Measurements from ENCODE around the gene RMDN2. TPM values are rescaled to one million over a fixed set of nuclear protein-coding genes. Genes with fewer than 3 reads are reported as not detected.

Gene RMDN2
- total RNA-seq, 1 experiment from 2014 or later = 3.0 TPM

DNA sequence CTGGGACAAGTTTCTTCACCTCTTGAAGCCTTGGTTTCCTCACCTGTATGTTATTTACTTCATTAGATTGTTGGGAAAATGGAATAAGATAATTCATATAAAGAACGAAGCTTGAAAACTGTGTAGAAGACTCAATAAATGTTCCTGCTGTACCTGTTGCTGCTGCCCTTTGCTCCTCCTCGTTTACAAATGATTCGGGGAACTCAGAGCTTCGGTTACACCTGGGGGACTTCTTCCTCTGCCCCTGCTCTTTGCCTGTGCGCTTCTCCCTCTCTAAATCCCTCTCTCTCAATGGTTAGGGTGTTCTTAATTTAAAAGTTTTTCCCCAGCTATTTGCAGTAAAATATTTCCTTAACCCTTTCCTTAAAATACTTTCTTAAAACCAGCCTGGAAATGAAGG, 3.3 kb upstream of the RMDN2 start:
- Histone ChIP-seq H3K4me3 (ENCODE audit: low read depth, low read length, poor library complexity, severe bottlenecking) (no peak overlapping the region), H3K27ac (ENCODE audit: low read depth, low read length, poor library complexity, severe bottlenecking) (no peak overlapping the region), H3K36me3 (ENCODE audit: insufficient read depth, low read length, poor library complexity, severe bottlenecking) (no peaks in the 10 kb centered on the region), H3K4me1 (ENCODE audit: insufficient read depth, low read length, poor library complexity, severe bottlenecking) (no peaks in the 10 kb centered on the region), H3K27me3 (replicated peaks; ENCODE audit: insufficient read depth, low read depth, low read length, poor library complexity) (no peaks in the 10 kb centered on the region), H3K9me3 (ENCODE audit: low read depth, low read length, poor library complexity, severe bottlenecking) (no peaks in the 10 kb centered on the region)
- ChIA-PET CTCF (interaction anchor here (0.8 kb wide), 1 partner anchor 353 kb away, joined by 4 read pairs; no protein-coding TSS in a partner anchor), POLR2A (ENCODE audit: low non-redundant PET) (no interaction called here)
- BruUV-seq (replicated peaks) = no TSS peak
- TF ChIP-seq CTCF (conservative IDR thresholded peaks at IDR 0.05; ENCODE audit: low read depth, low read length) (no peak), EZH2 (IDR thresholded peaks at IDR 0.05; ENCODE audit: borderline replicate concordance, low read depth, low read length, poor library complexity, severe bottlenecking) (no peak)
- intact Hi-C loops (cut with micrococcal nuclease; ENCODE audit: unreplicated experiment) = no loop called here
- DNase-seq (ENCODE audit: low spot score) = no peak

DNA sequence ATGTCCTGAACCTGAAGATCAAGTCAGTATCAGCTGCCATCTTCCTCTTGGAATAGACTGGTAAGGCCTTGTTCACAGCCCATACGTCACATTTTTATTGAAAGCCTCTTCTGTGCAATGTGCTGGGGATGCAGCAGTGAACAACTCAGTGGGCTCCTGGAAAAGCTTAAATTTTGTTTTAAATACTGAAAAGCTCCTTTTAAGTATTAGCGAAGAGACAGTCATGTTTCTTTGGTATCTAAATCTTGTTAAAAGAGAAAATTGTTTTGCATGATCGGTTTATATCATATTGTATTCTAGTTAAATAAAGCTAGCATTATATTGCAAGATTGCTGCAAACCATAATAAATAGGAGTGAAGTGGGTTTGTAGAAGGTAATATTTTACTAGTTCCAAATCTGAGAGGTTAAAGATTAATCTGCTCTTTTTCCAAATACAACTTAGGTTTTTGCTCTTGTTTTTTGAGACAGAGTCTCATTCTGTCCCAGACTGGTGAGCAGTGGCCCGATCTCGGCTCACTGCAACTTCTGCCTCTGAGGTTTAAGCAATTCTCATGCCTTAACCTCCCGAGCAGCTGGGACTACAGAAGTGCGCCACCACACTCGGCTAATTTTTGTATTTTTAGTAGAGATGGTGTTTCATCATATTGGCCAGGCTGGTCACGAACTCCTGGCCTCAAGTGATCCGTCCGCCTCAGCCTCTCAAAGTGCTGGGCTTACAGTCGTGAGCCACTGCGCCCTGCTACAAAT, 1.6 kb upstream of the RMDN2 start:
- POLR2A ChIA-PET (ENCODE audit: low non-redundant PET) = no interaction called here
- H3K4me3 ChIP-seq (ENCODE audit: low read depth, low read length, poor library complexity, severe bottlenecking) = no peak overlapping the region
- DNase-seq (ENCODE audit: low spot score) = no peak
- no peak for TF ChIP-seq CTCF (conservative IDR thresholded peaks at IDR 0.05; ENCODE audit: low read depth, low read length)
- no peak for TF ChIP-seq EZH2 (IDR thresholded peaks at IDR 0.05; ENCODE audit: borderline replicate concordance, low read depth, low read length, poor library complexity, severe bottlenecking)
- intact Hi-C loops (cut with micrococcal nuclease; ENCODE audit: unreplicated experiment) = no loop called here
- H3K4me1 ChIP-seq (ENCODE audit: insufficient read depth, low read length, poor library complexity, severe bottlenecking) = no peaks in the 10 kb centered on the region
- H3K36me3 ChIP-seq (ENCODE audit: insufficient read depth, low read length, poor library complexity, severe bottlenecking) = no peaks in the 10 kb centered on the region
- no peak overlapping the region for H3K27ac ChIP-seq (ENCODE audit: low read depth, low read length, poor library complexity, severe bottlenecking)
- H3K27me3 ChIP-seq (replicated peaks; ENCODE audit: insufficient read depth, low read depth, low read length, poor library complexity) = no peaks in the 10 kb centered on the region
- CTCF ChIA-PET = no interaction called here
- no TSS peak for BruUV-seq (replicated peaks)
- no peaks in the 10 kb centered on the region for H3K9me3 ChIP-seq (ENCODE audit: low read depth, low read length, poor library complexity, severe bottlenecking)

GRCh38 chr2:37926635-37927034, 1.5 kb downstream of the RMDN2 start:
- H3K27ac ChIP-seq (ENCODE audit: low read depth, low read length, poor library complexity, severe bottlenecking) = no peak overlapping the region
- no peaks in the 10 kb centered on the region for H3K9me3 ChIP-seq (ENCODE audit: low read depth, low read length, poor library complexity, severe bottlenecking)
- BruUV-seq (replicated peaks) = no TSS peak
- no peaks in the 10 kb centered on the region for H3K4me1 ChIP-seq (ENCODE audit: insufficient read depth, low read length, poor library complexity, severe bottlenecking)
- ChIA-PET CTCF (no interaction called here), POLR2A (ENCODE audit: low non-redundant PET) (no interaction called here)
- intact Hi-C loops (cut with micrococcal nuclease; ENCODE audit: unreplicated experiment) = no loop called here
- H3K27me3 ChIP-seq (replicated peaks; ENCODE audit: insufficient read depth, low read depth, low read length, poor library complexity) = no peaks in the 10 kb centered on the region
- H3K4me3 ChIP-seq (ENCODE audit: low read depth, low read length, poor library complexity, severe bottlenecking) = no peak overlapping the region
- no peaks in the 10 kb centered on the region for H3K36me3 ChIP-seq (ENCODE audit: insufficient read depth, low read length, poor library complexity, severe bottlenecking)
- TF ChIP-seq EZH2 (IDR thresholded peaks at IDR 0.05; ENCODE audit: borderline replicate concordance, low read depth, low read length, poor library complexity, severe bottlenecking) (no peak), CTCF (conservative IDR thresholded peaks at IDR 0.05; ENCODE audit: low read depth, low read length) (no peak)
- DNase-seq (ENCODE audit: low spot score) = no peak

Data from A673 (cell line).